Loucy (cell line): Measurements from ENCODE around the gene WNK2.

Experiments used
- H2AFZ ChIP-seq: fragments of 200-600 bp; sonication (generic); 2 replicates; pipeline ENCODE4 v1.6.0; 2016; ENCODE audit warnings: antibody characterized with exemption, mild to moderate bottlenecking, low read length, moderate library complexity
- H3F3A ChIP-seq: fragments of 200-600 bp; 2 replicates; pipeline ENCODE4 v1.6.0; 2016; ENCODE audit warnings: antibody characterized with exemption, low read depth, mild to moderate bottlenecking
- H3K27me3 ChIP-seq: fragments of 200-600 bp; sonication (generic); 2 replicates; pipeline ENCODE4 v1.6.1; 2014; ENCODE audit warnings: low read length, mild to moderate bottlenecking; ENCODE audit not compliant: insufficient read depth, poor library complexity, severe bottlenecking
- H3K36me3 ChIP-seq: fragments of 200-600 bp; sonication (generic); 2 replicates; pipeline ENCODE4 v1.6.1; 2016; ENCODE audit warnings: low read length; ENCODE audit not compliant: insufficient read depth
- H3K4me1 ChIP-seq: fragments of 200-600 bp; sonication (generic); 2 replicates; pipeline ENCODE4 v1.5.1; 2014; ENCODE audit warnings: low read length, mild to moderate bottlenecking; ENCODE audit not compliant: insufficient read depth, poor library complexity, severe bottlenecking
- H3K4me2 ChIP-seq: fragments of 200-600 bp; sonication (generic); 2 replicates; pipeline ENCODE4 v1.6.0; 2014; ENCODE audit warnings: antibody characterized with exemption, low read length, low read depth, mild to moderate bottlenecking; ENCODE audit not compliant: poor library complexity, severe bottlenecking
- H3K4me3 ChIP-seq: fragments of 200-600 bp; sonication (generic); 2 replicates; pipeline ENCODE4 v1.5.1; 2014; ENCODE audit warnings: low read length, mild to moderate bottlenecking, mixed read lengths; ENCODE audit not compliant: poor library complexity, severe bottlenecking
- H3K79me2 ChIP-seq: fragments of 200-600 bp; sonication (generic); 2 replicates; pipeline ENCODE4 v1.6.1; 2014; ENCODE audit warnings: low read length; ENCODE audit not compliant: insufficient read depth
- H3K9ac ChIP-seq: fragments of 200-600 bp; sonication (generic); 2 replicates; pipeline ENCODE4 v1.6.0; 2014; ENCODE audit warnings: mild to moderate bottlenecking, low read depth, low read length, moderate library complexity; ENCODE audit not compliant: poor library complexity, severe bottlenecking
- H3K9me2 ChIP-seq: fragments of 200-600 bp; sonication (generic); replicated peaks from 2 replicates; pipeline ENCODE4 v1.6.1; 2016; ENCODE audit warnings: low read depth, low read length, mixed read lengths
- H3K9me3 ChIP-seq: fragments of 200-600 bp; sonication (generic); 2 replicates; pipeline ENCODE4 v1.6.1; 2014; ENCODE audit warnings: mild to moderate bottlenecking, antibody characterized with exemption, low read length, low read depth; ENCODE audit not compliant: insufficient read depth
- H4K20me1 ChIP-seq: fragments of 200-600 bp; sonication (generic); 2 replicates; pipeline ENCODE4 v1.6.0; 2014; ENCODE audit warnings: antibody characterized with exemption, low read length, mild to moderate bottlenecking; ENCODE audit not compliant: insufficient read depth, poor library complexity, severe bottlenecking
- CTCF ChIP-seq: fragments of 200-600 bp; sonication (generic); conservative IDR thresholded peaks from 2 replicates; pipeline ENCODE4 v1.5.1; 2014; ENCODE audit warnings: mild to moderate bottlenecking, antibody characterized with exemption, low read length
- EZH2phosphoT487 ChIP-seq: fragments of 200-600 bp; IDR thresholded peaks from 2 replicates; pipeline ENCODE4 v1.6.1; 2018; ENCODE audit warnings: antibody characterized with exemption, mild to moderate bottlenecking, moderate library complexity, borderline replicate concordance

The WNK2 gene

GRCh38 chr9:93306579-93307091 is 122.7 kb downstream of the WNK2 start:
- H3K4me2 ChIP-seq = no peak overlapping the region
- no peaks in the 10 kb centered on the region for H3K27me3 ChIP-seq
- no peak overlapping the region for H3K9ac ChIP-seq
- no peaks in the 10 kb centered on the region for H3K9me2 ChIP-seq
- H2AFZ ChIP-seq = no peak overlapping the region
- H3K4me1 ChIP-seq = no peaks in the 10 kb centered on the region
- H3K9me3 ChIP-seq = no peaks in the 10 kb centered on the region
- H3K79me2 ChIP-seq = no peaks in the 10 kb centered on the region
- TF ChIP-seq CTCF (no peak), EZH2phosphoT487 (no peak)
- no peaks in the 10 kb centered on the region for H3F3A ChIP-seq
- no peak overlapping the region for H3K4me3 ChIP-seq
- H4K20me1 ChIP-seq = no peaks in the 10 kb centered on the region
- H3K36me3 ChIP-seq = no peaks in the 10 kb centered on the region

GRCh38 chr9:93307468-93308157 is 123.7 kb downstream of the WNK2 start:
- Histone ChIP-seq H2AFZ (no peak overlapping the region), H3K27me3 (no peaks in the 10 kb centered on the region), H3K9ac (no peak overlapping the region), H3K36me3 (no peaks in the 10 kb centered on the region), H3K9me2 (no peaks in the 10 kb centered on the region), H3K4me1 (no peaks in the 10 kb centered on the region), H3F3A (no peaks in the 10 kb centered on the region), H3K4me2 (no peak overlapping the region), H3K79me2 (no peaks in the 10 kb centered on the region), H3K9me3 (no peaks in the 10 kb centered on the region), H3K4me3 (no peak overlapping the region), H4K20me1 (no peaks in the 10 kb centered on the region)
- no peak for TF ChIP-seq EZH2phosphoT487
- TF ChIP-seq CTCF = no peak

- H3K27me3 ChIP-seq = no peaks in the 10 kb centered on the region
- no peaks in the 10 kb centered on the region for H3K9me2 ChIP-seq
- no peaks in the 10 kb centered on the region for H3K79me2 ChIP-seq
- H3K4me1 ChIP-seq = no peaks in the 10 kb centered on the region
- H3K36me3 ChIP-seq = no peaks in the 10 kb centered on the region
- TF ChIP-seq CTCF = no peak
- TF ChIP-seq EZH2phosphoT487 = no peak
- no peak overlapping the region for H2AFZ ChIP-seq
- no peaks in the 10 kb centered on the region for H4K20me1 ChIP-seq
- no peak overlapping the region for H3K4me3 ChIP-seq
- no peak overlapping the region for H3K4me2 ChIP-seq
- no peaks in the 10 kb centered on the region for H3F3A ChIP-seq
- no peaks in the 10 kb centered on the region for H3K9me3 ChIP-seq
- H3K9ac ChIP-seq = no peak overlapping the region
Measured at GRCh38 chr9:93308158-93308602, 124.2 kb downstream of the WNK2 start.
